A673 (cell line): ENCODE measurements around the gene TRPM1. TPM values are rescaled to one million over a fixed set of nuclear protein-coding genes. Genes with fewer than 3 reads are reported as not detected.

ENCODE experiments used
- BruUV-seq: library from RNA; stranded (reverse); fragments of 400-500 nt; replicated peaks from 2 replicates; lab custom pipeline; 2021; lab: Mats Ljungman, UMichigan
- CTCF ChIA-PET: fragments of 300-600 bp; sonication (Branson Sonifier 250); formaldehyde crosslinking; loops from one replicate; lab custom pipeline; 2022; ENCODE audit warnings: antibody characterized with exemption; lab: Charles Lee
- POLR2A ChIA-PET: fragments of 300-600 bp; sonication (Branson Sonifier 250); formaldehyde crosslinking; loops from one replicate; lab custom pipeline; 2022; ENCODE audit warnings: antibody characterized with exemption; ENCODE audit not compliant: low non-redundant PET; lab: Charles Lee
- DNase-seq: peaks from one replicate; pipeline ENCODE4 v3.0.0-alpha.2; 2015; ENCODE audit warnings: low spot score
- H3K27ac ChIP-seq: fragments of 200-600 bp; sonication (generic); 2 replicates; pipeline ENCODE4 v1.5.1; 2016; ENCODE audit warnings: mixed run types, low read depth, mild to moderate bottlenecking, mixed read lengths, antibody characterized with exemption, low read length; ENCODE audit not compliant: poor library complexity, severe bottlenecking
- H3K27me3 ChIP-seq: fragments of 200-600 bp; sonication (generic); replicated peaks from 2 replicates; pipeline ENCODE4 v1.6.1; 2017; ENCODE audit warnings: mixed run types, low read depth, mild to moderate bottlenecking, mixed read lengths, antibody characterized with exemption, low read length; ENCODE audit not compliant: insufficient read depth, poor library complexity
- H3K36me3 ChIP-seq: fragments of 200-600 bp; sonication (generic); 2 replicates; pipeline ENCODE4 v1.6.1; 2016; ENCODE audit warnings: mixed run types, mild to moderate bottlenecking, mixed read lengths, antibody characterized with exemption, low read length; ENCODE audit not compliant: insufficient read depth, poor library complexity, severe bottlenecking
- H3K4me1 ChIP-seq: fragments of 200-600 bp; sonication (generic); 2 replicates; pipeline ENCODE4 v1.6.1; 2017; ENCODE audit warnings: mixed run types, mild to moderate bottlenecking, mixed read lengths, antibody characterized with exemption, low read length; ENCODE audit not compliant: insufficient read depth, poor library complexity, severe bottlenecking
- H3K4me3 ChIP-seq: fragments of 200-600 bp; sonication (generic); 2 replicates; pipeline ENCODE4 v1.5.1; 2016; ENCODE audit warnings: low read depth, mixed run types, mild to moderate bottlenecking, mixed read lengths, low read length; ENCODE audit not compliant: poor library complexity, severe bottlenecking
- H3K9me3 ChIP-seq: fragments of 200-600 bp; sonication (generic); 2 replicates; pipeline ENCODE4 v1.6.1; 2016; ENCODE audit warnings: mixed run types, low read depth, mild to moderate bottlenecking, mixed read lengths, antibody characterized with exemption, low read length; ENCODE audit not compliant: poor library complexity, severe bottlenecking
- EZH2 ChIP-seq: fragments of 200-600 bp; sonication (generic); IDR thresholded peaks from 2 replicates; pipeline ENCODE4 v1.6.1; 2017; ENCODE audit warnings: borderline replicate concordance, low read depth, mild to moderate bottlenecking, mixed read lengths, antibody characterized with exemption, low read length; ENCODE audit not compliant: poor library complexity, severe bottlenecking
- intact Hi-C: fragments of 100-400 bp; cut with micrococcal nuclease; formaldehyde crosslinking; loops from one replicate; pipeline ENCODE4 v1.10.0; 2022; ENCODE audit not compliant: unreplicated experiment
- total RNA-seq: library from RNA; stranded (reverse); gene quantifications from 2 replicates; pipeline ENCODE4 v1.2.3, GENCODE V29; 2021
- TF ChIP-seq, protein P1 (sequence below): fragments of 300-800, 200-600 bp; sonication (generic); conservative IDR thresholded peaks from 2 replicates; pipeline ENCODE4 v1.5.1; 2017; ENCODE audit warnings: low read depth, mild to moderate bottlenecking, antibody characterized with exemption, low read length, moderate library complexity, mixed read lengths

TRPM1 gene
- total RNA-seq, 1 experiment from 2014 or later: not detected

DNA sequence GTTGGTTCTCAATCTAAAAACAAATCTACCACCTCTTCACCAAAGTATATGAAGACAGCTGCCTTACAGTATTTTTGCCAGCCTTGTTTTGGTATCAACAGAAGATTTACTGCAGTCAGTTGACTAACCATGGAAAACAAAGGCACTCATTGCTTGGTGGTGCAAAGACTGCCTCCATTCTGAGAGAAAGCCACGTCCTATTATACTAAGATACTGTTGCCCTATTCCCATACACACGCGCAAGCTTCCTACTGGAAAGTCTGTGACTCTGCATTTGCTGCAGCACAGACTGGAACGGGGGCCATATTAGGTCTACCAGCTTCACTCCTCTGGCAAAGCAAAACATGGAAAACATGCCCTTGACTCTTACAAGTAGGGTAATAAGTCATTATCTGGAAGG lies 128.1 kb downstream of the TRPM1 start:
- no TSS peak for BruUV-seq
- Histone ChIP-seq H3K27ac (no peak overlapping the region), H3K27me3 (no peaks in the 10 kb centered on the region), H3K36me3 (no peaks in the 10 kb centered on the region), H3K4me3 (no peak overlapping the region), H3K4me1 (no peaks in the 10 kb centered on the region), H3K9me3 (no peaks in the 10 kb centered on the region)
- no peak for DNase-seq
- POLR2A ChIA-PET: no interaction called here
- CTCF ChIA-PET: no interaction called here
- intact Hi-C loops: no loop called here
- TF ChIP-seq, protein P1, sequence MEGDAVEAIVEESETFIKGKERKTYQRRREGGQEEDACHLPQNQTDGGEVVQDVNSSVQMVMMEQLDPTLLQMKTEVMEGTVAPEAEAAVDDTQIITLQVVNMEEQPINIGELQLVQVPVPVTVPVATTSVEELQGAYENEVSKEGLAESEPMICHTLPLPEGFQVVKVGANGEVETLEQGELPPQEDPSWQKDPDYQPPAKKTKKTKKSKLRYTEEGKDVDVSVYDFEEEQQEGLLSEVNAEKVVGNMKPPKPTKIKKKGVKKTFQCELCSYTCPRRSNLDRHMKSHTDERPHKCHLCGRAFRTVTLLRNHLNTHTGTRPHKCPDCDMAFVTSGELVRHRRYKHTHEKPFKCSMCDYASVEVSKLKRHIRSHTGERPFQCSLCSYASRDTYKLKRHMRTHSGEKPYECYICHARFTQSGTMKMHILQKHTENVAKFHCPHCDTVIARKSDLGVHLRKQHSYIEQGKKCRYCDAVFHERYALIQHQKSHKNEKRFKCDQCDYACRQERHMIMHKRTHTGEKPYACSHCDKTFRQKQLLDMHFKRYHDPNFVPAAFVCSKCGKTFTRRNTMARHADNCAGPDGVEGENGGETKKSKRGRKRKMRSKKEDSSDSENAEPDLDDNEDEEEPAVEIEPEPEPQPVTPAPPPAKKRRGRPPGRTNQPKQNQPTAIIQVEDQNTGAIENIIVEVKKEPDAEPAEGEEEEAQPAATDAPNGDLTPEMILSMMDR: no peak
- TF ChIP-seq EZH2: no peak

DNA sequence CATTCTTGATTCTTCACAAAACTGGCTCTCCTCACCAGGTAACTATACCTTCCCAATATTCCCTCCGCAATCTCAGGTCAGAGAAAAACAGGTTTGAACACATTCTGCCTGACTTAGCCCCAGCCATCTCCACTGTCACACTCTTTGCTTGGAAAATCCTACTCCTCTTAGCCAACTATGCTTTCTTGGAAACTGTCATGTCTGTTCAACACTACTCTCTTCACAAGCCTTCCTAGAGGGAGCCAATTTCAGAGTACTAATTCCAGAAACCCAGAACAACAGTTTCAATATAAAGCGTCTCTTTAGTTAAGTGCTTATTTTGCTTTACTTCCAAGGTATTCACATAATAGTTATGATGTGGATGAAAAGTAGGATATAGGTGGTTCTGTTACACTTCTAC lies 131.8 kb downstream of the TRPM1 start:
- DNase-seq: no peak
- Histone ChIP-seq H3K4me1 (no peaks in the 10 kb centered on the region), H3K27me3 (no peaks in the 10 kb centered on the region), H3K9me3 (no peaks in the 10 kb centered on the region), H3K36me3 (no peaks in the 10 kb centered on the region), H3K27ac (no peak overlapping the region), H3K4me3 (no peak overlapping the region)
- intact Hi-C loops: no loop called here
- TF ChIP-seq, protein P1: no peak
- no peak for TF ChIP-seq EZH2
- ChIA-PET CTCF (no interaction called here), POLR2A (no interaction called here)
- no TSS peak for BruUV-seq

DNA sequence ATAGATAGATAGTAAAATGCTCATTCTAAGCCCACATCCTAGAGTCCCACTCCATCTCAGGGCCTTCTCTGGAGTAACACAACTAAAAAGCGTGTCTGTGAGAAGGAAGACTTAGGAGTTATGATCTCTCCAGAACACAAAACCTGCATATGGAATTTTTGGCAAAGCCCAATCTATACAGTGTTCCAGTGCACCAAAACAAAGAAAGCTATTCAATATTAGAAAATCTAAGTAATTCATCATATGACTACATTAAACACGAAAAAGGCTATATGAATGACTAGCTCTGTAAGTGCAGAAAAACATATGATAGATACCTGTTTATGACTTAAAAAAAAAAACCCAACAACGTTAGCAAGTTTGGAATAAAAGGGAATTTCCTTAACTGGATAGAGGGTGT lies 137.8 kb downstream of the TRPM1 start:
- no TSS peak for BruUV-seq
- POLR2A ChIA-PET: no interaction called here
- H3K27me3 ChIP-seq: no peaks in the 10 kb centered on the region
- H3K4me3 ChIP-seq: no peak overlapping the region
- no peaks in the 10 kb centered on the region for H3K4me1 ChIP-seq
- CTCF ChIA-PET: no interaction called here
- H3K9me3 ChIP-seq: no peaks in the 10 kb centered on the region
- no peak for DNase-seq
- peaks cover 1% of the 10 kb centered on the region for H3K36me3 ChIP-seq
- no peak overlapping the region for H3K27ac ChIP-seq
- no peak for TF ChIP-seq EZH2
- TF ChIP-seq, protein P1: no peak
- intact Hi-C loops: no loop called here
